Skeletal muscle cell (primary cell): ENCODE results near the gene ADGRA1.
"Not testable (repeated sequence)": the region's sequence is repeated elsewhere in the genome, so short reads cannot be mapped to it uniquely, and the experiment has no call there.

Experiments
- DNase-seq: peaks from one replicate; pipeline ENCODE4 v3.0.0-alpha.2; 2010; ENCODE audit warnings: low read depth
- H3K4me3 ChIP-seq: 2 replicates; pipeline ENCODE4 v1.5.1; 2011; ENCODE audit warnings: low read depth, mild to moderate bottlenecking, control low read depth, low read length, moderate library complexity

The ADGRA1 gene

GRCh38 chr10:133132473-133133291 is 45.0 kb downstream of the ADGRA1 start:
- no peak for DNase-seq
- no peak overlapping the region for H3K4me3 ChIP-seq

GRCh38 chr10:133133471-133134231 is 45.9 kb downstream of the ADGRA1 start:
- H3K4me3 ChIP-seq = no peak overlapping the region
- DNase-seq = no peak

- H3K4me3 ChIP-seq = no peak overlapping the region
- DNase-seq = no peak
Measured at GRCh38 chr10:133134411-133135115, 46.8 kb downstream of the ADGRA1 start.

- no peak overlapping the region for H3K4me3 ChIP-seq
- no peak for DNase-seq
Measured at GRCh38 chr10:133135116-133135465, 47.4 kb downstream of the ADGRA1 start.

GRCh38 chr10:133137486-133138145 is 49.9 kb downstream of the ADGRA1 start:
- not testable (repeated sequence) for DNase-seq, H3K4me3 ChIP-seq

GRCh38 chr10:133139551-133140065 is 51.9 kb downstream of the ADGRA1 start:
- DNase-seq = no peak
- H3K4me3 ChIP-seq = no peak overlapping the region

GRCh38 chr10:133140417-133141143 is 52.9 kb downstream of the ADGRA1 start:
- DNase-seq = no peak
- no peak overlapping the region for H3K4me3 ChIP-seq

- no peak for DNase-seq
Measured at GRCh38 chr10:133141144-133141957, 53.6 kb downstream of the ADGRA1 start.

GRCh38 chr10:133141958-133142340 is 54.2 kb downstream of the ADGRA1 start:
- no peak overlapping the region for H3K4me3 ChIP-seq
- DNase-seq = no peak

More at GRCh38 chr10:133141144-133141957, 53.6 kb downstream of the ADGRA1 start:
- no peak overlapping the region for H3K4me3 ChIP-seq

GRCh38 chr10:133142523-133143199 is 54.9 kb downstream of the ADGRA1 start:
- DNase-seq = no peak
- H3K4me3 ChIP-seq = no peak overlapping the region

- H3K4me3 ChIP-seq = no peak overlapping the region
- DNase-seq = no peak
Measured at GRCh38 chr10:133143200-133143533, 55.4 kb downstream of the ADGRA1 start.

GRCh38 chr10:133143546-133143945 is 55.8 kb downstream of the ADGRA1 start:
- H3K4me3 ChIP-seq = no peak overlapping the region
- DNase-seq = no peak

GRCh38 chr10:133144771-133145170 is 57.0 kb downstream of the ADGRA1 start:
- no peak overlapping the region for H3K4me3 ChIP-seq
- DNase-seq = no peak

- DNase-seq = no peak
- H3K4me3 ChIP-seq = no peak overlapping the region
Measured at GRCh38 chr10:133150226-133150625, 62.5 kb downstream of the ADGRA1 start.

GRCh38 chr10:133150656-133151055 is 62.9 kb downstream of the ADGRA1 start:
- no peak for DNase-seq
- no peak overlapping the region for H3K4me3 ChIP-seq

- not testable (repeated sequence) for H3K4me3 ChIP-seq, DNase-seq
Measured at GRCh38 chr10:133151071-133151470, 63.3 kb downstream of the ADGRA1 start.

GRCh38 chr10:133151543-133151972 is 63.8 kb downstream of the ADGRA1 start:
- no peak for DNase-seq
- H3K4me3 ChIP-seq = no peak overlapping the region

GRCh38 chr10:133154411-133154810 is 66.7 kb downstream of the ADGRA1 start:
- H3K4me3 ChIP-seq = no peak overlapping the region
- DNase-seq = no peak
